SU-DHL-6 (cell line): ENCODE data around the gene LOXHD1.

Experiments
- EZH2phosphoT487 ChIP-seq: fragments of 200-600 bp; sonication (generic), shearing (Covaris generic); conservative IDR thresholded peaks from 2 replicates; pipeline ENCODE4 v1.6.1; 2018; ENCODE audit warnings: mild to moderate bottlenecking, antibody characterized with exemption, low read length, moderate library complexity, mixed read lengths
- TF ChIP-seq, protein P1 (sequence below): fragments of 200-600 bp; sonication (generic); IDR thresholded peaks from one replicate; pipeline ENCODE4 v1.5.1; 2017; ENCODE audit warnings: antibody characterized with exemption, mild to moderate bottlenecking, low read length, moderate library complexity; ENCODE audit not compliant: insufficient read depth, poor library complexity, severe bottlenecking

DNA sequence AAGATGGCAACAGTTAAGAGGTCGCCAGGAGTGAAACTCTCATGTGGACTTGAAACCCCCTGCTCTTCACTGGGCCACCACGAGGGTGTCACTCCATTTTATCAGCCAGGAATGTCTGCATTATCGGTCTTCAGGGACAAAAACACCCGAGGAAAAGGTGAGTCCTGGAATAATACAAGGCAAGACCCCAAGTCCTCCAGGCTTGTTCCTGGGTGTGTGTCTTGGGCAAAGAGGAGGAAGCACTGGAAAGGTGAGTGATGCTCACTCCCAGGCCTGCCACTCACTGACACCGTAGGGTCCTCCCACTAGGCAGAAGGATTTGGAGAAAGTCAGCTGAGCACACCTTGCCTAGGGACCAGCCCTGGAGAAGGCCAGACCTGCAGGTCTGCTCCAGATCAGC, 86.9 kb downstream of the LOXHD1 start:
- TF ChIP-seq, protein P1, sequence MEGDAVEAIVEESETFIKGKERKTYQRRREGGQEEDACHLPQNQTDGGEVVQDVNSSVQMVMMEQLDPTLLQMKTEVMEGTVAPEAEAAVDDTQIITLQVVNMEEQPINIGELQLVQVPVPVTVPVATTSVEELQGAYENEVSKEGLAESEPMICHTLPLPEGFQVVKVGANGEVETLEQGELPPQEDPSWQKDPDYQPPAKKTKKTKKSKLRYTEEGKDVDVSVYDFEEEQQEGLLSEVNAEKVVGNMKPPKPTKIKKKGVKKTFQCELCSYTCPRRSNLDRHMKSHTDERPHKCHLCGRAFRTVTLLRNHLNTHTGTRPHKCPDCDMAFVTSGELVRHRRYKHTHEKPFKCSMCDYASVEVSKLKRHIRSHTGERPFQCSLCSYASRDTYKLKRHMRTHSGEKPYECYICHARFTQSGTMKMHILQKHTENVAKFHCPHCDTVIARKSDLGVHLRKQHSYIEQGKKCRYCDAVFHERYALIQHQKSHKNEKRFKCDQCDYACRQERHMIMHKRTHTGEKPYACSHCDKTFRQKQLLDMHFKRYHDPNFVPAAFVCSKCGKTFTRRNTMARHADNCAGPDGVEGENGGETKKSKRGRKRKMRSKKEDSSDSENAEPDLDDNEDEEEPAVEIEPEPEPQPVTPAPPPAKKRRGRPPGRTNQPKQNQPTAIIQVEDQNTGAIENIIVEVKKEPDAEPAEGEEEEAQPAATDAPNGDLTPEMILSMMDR: no peak
- no peak for TF ChIP-seq EZH2phosphoT487
